WTC11 (cell line): ENCODE measurements around the gene NAV2. TPM values are rescaled to one million over a fixed set of nuclear protein-coding genes. Genes with fewer than 3 reads are reported as not detected.

ENCODE experiments used
- ATAC-seq: fragments of 200-7000 bp; cut with Tn5 transposase; 2 replicates; pipeline ENCODE4 v1.10.0; 2021; ENCODE audit warnings: mild to moderate bottlenecking, moderate library complexity
- CTCF ChIA-PET: fragments of 300-600 bp; sonication (Branson Sonifier 250); formaldehyde crosslinking; loops from one replicate; lab custom pipeline; 2021; ENCODE audit warnings: antibody characterized with exemption; lab: Charles Lee
- POLR2A ChIA-PET: fragments of 350-600 bp; sonication (Branson Sonifier 250); formaldehyde crosslinking; loops from one replicate; lab custom pipeline; 2021; ENCODE audit warnings: antibody characterized with exemption; lab: Charles Lee
- DNase-seq: peaks from one replicate; pipeline ENCODE4 v3.0.0; 2021; ENCODE audit warnings: low spot score
- H3K27ac Mint-ChIP-seq: 2 replicates; pipeline ENCODE4 v1.8.0; 2021; ENCODE audit warnings: mixed read lengths
- H3K27me3 Mint-ChIP-seq: 2 replicates; pipeline ENCODE4 v1.8.0; 2021; ENCODE audit warnings: low read depth, mild to moderate bottlenecking, moderate library complexity, mixed read lengths
- H3K36me3 Mint-ChIP-seq: 2 replicates; pipeline ENCODE4 v1.8.0; 2021; ENCODE audit warnings: mixed read lengths
- H3K4me1 Mint-ChIP-seq: 2 replicates; pipeline ENCODE4 v1.8.0; 2022; ENCODE audit warnings: mixed read lengths
- H3K4me3 Mint-ChIP-seq: 2 replicates; pipeline ENCODE4 v1.8.0; 2021; ENCODE audit warnings: mild to moderate bottlenecking, moderate library complexity, mixed read lengths
- H3K9me3 Mint-ChIP-seq: 2 replicates; pipeline ENCODE4 v1.8.0; 2021; ENCODE audit warnings: mixed read lengths
- AFF4 ChIP-seq: sonication (generic); formaldehyde crosslinking; IDR thresholded peaks from 2 replicates; pipeline ENCODE4 v1.8.1; 2023; ENCODE audit warnings: mild to moderate bottlenecking, missing genetic modification reagents, borderline replicate concordance
- CBFB ChIP-seq: sonication (generic); formaldehyde crosslinking; IDR thresholded peaks from 2 replicates; pipeline ENCODE4 v1.8.1; 2022; ENCODE audit warnings: mild to moderate bottlenecking, low read depth, missing genetic modification reagents
- CDX4 ChIP-seq: fragments of 250-450 bp; sonication (Bioruptor Pico); IDR thresholded peaks from 2 replicates; pipeline ENCODE4 v1.9.0; 2021; ENCODE audit warnings: moderate library complexity, mild to moderate bottlenecking, inconsistent platforms, borderline replicate concordance
- CREM ChIP-seq: sonication (generic); formaldehyde crosslinking; IDR thresholded peaks from 2 replicates; pipeline ENCODE4 v1.8.1; 2022; ENCODE audit warnings: mild to moderate bottlenecking, missing genetic modification reagents, moderate library complexity
- ERG ChIP-seq: fragments of 250-450 bp; sonication (Bioruptor Pico); IDR thresholded peaks from 2 replicates; pipeline ENCODE4 v1.8.0; 2021; ENCODE audit warnings: mild to moderate bottlenecking
- FOXK1 ChIP-seq: sonication (generic); formaldehyde crosslinking; IDR thresholded peaks from 2 replicates; pipeline ENCODE4 v1.8.0; 2022; ENCODE audit warnings: mild to moderate bottlenecking, moderate library complexity, missing genetic modification reagents
- FOXP4 ChIP-seq: sonication (generic); formaldehyde crosslinking; IDR thresholded peaks from 2 replicates; pipeline ENCODE4 v1.8.0; 2022; ENCODE audit warnings: mild to moderate bottlenecking, missing genetic modification reagents
- GABPB1 ChIP-seq: sonication (generic); formaldehyde crosslinking; IDR thresholded peaks from 2 replicates; pipeline ENCODE4 v1.8.1; 2023; ENCODE audit warnings: mild to moderate bottlenecking, missing genetic modification reagents
- GTF2I ChIP-seq: fragments of 250-450 bp; sonication (Bioruptor Pico); conservative IDR thresholded peaks from 2 replicates; pipeline ENCODE4 v1.4.0; 2021; ENCODE audit warnings: mild to moderate bottlenecking
- HMGA2 ChIP-seq: fragments of 250-450 bp; sonication (Bioruptor Pico); IDR thresholded peaks from 2 replicates; pipeline ENCODE4 v1.4.0; 2021; ENCODE audit warnings: mild to moderate bottlenecking, moderate library complexity
- HMGXB4 ChIP-seq: sonication (generic); formaldehyde crosslinking; IDR thresholded peaks from 2 replicates; pipeline ENCODE4 v1.8.1; 2023; ENCODE audit warnings: mild to moderate bottlenecking, moderate library complexity, missing genetic modification reagents
- MAX ChIP-seq: sonication (generic); formaldehyde crosslinking; IDR thresholded peaks from 2 replicates; pipeline ENCODE4 v1.8.0; 2022; ENCODE audit warnings: mild to moderate bottlenecking, missing genetic modification reagents
- NFATC4 ChIP-seq: fragments of 250-450 bp; sonication (Bioruptor Pico); IDR thresholded peaks from 2 replicates; pipeline ENCODE4 v1.9.0; 2021; ENCODE audit warnings: mild to moderate bottlenecking
- NR1H2 ChIP-seq: sonication (generic); formaldehyde crosslinking; IDR thresholded peaks from 2 replicates; pipeline ENCODE4 v1.9.0; 2021; ENCODE audit warnings: mild to moderate bottlenecking, moderate library complexity, missing genetic modification reagents
- NR2C2 ChIP-seq: sonication (generic); formaldehyde crosslinking; IDR thresholded peaks from 2 replicates; pipeline ENCODE4 v1.8.0; 2022; ENCODE audit warnings: mild to moderate bottlenecking, missing genetic modification reagents
- NR3C1 ChIP-seq: sonication (generic); formaldehyde crosslinking; conservative IDR thresholded peaks from 2 replicates; pipeline ENCODE4 v1.8.1; 2023; ENCODE audit warnings: low read depth, mild to moderate bottlenecking, missing genetic modification reagents
- SMAD4 ChIP-seq: sonication (generic); formaldehyde crosslinking; IDR thresholded peaks from 2 replicates; pipeline ENCODE4 v1.8.0; 2022; ENCODE audit warnings: mild to moderate bottlenecking, missing genetic modification reagents
- TEAD1 ChIP-seq: sonication (generic); formaldehyde crosslinking; IDR thresholded peaks from 2 replicates; pipeline ENCODE4 v1.8.0; 2022; ENCODE audit warnings: mild to moderate bottlenecking, missing genetic modification reagents
- TP53 ChIP-seq: sonication (generic); formaldehyde crosslinking; IDR thresholded peaks from 2 replicates; pipeline ENCODE4 v1.8.1; 2023; ENCODE audit warnings: mild to moderate bottlenecking, missing genetic modification reagents
- ZNF281 ChIP-seq: sonication (generic); formaldehyde crosslinking; IDR thresholded peaks from 2 replicates; pipeline ENCODE4 v1.8.0; 2023; ENCODE audit warnings: mild to moderate bottlenecking, missing genetic modification reagents
- ZNF671 ChIP-seq: fragments of 250-450 bp; sonication (Bioruptor Pico); IDR thresholded peaks from 2 replicates; pipeline ENCODE4 v1.8.0; 2021; ENCODE audit warnings: mild to moderate bottlenecking
- ZSCAN18 ChIP-seq: fragments of 250-450 bp; sonication (Bioruptor Pico); IDR thresholded peaks from 2 replicates; pipeline ENCODE4 v2.1.2; 2022; ENCODE audit warnings: mild to moderate bottlenecking, moderate library complexity
- total RNA-seq: library from RNA; stranded (reverse); gene quantifications from 3 replicates; pipeline ENCODE4 v1.2.3, GENCODE V29; 2021

Gene NAV2
- total RNA-seq, 1 experiment from 2014 or later: 42.8 TPM

GRCh38 chr11:19929655-19930054 lies 217.0 kb downstream of the NAV2 start:
- DNase-seq: no peak
- Mint-ChIP-seq H3K9me3 (no peaks in the 10 kb centered on the region), H3K27me3 (no peaks in the 10 kb centered on the region), H3K27ac (no peak overlapping the region)
- CTCF ChIA-PET: no interaction called here
- TF ChIP-seq MAX (CRISPR knock-in tag) (no peak), HMGXB4 (CRISPR knock-in tag) (no peak), AFF4 (no peak), GABPB1 (CRISPR knock-in tag) (no peak), CBFB (no peak), ERG (no peak)
- TF ChIP-seq, all 79 proteins: peak for 0
- Mint-ChIP-seq H3K4me3 (no peak overlapping the region), H3K36me3 (peaks cover 6% of the 10 kb centered on the region), H3K4me1 (peaks cover 4% of the 10 kb centered on the region)
- POLR2A ChIA-PET: no interaction called here
- no peak for ATAC-seq

GRCh38 chr11:19931141-19931770 lies 218.6 kb downstream of the NAV2 start:
- H3K36me3 Mint-ChIP-seq: peaks cover 6% of the 10 kb centered on the region
- ATAC-seq (no peak), DNase-seq (no peak)
- H3K27me3 Mint-ChIP-seq: no peaks in the 10 kb centered on the region
- no peak overlapping the region for H3K4me3 Mint-ChIP-seq
- no peaks in the 10 kb centered on the region for H3K9me3 Mint-ChIP-seq
- CTCF ChIA-PET: interaction anchor here (0.5 to 1.7 kb wide), 3 partner anchors 22 to 464 kb away, joined by 3 to 6 read pairs (median 5); no protein-coding TSS in a partner anchor
- no peak overlapping the region for H3K27ac Mint-ChIP-seq
- peaks cover 14% of the 10 kb centered on the region for H3K4me1 Mint-ChIP-seq
- POLR2A ChIA-PET: no interaction called here
- TF ChIP-seq NR2C2 (CRISPR knock-in tag): no peak
- TF ChIP-seq NR3C1 (CRISPR knock-in tag): no peak
- TF ChIP-seq HMGA2: no peak
- no peak for TF ChIP-seq TEAD1
- TF ChIP-seq CREM (CRISPR knock-in tag): no peak
- TF ChIP-seq CDX4 (CRISPR knock-in tag): no peak
- TF ChIP-seq TP53 (CRISPR knock-in tag): no peak
- TF ChIP-seq ZSCAN18 (CRISPR knock-in tag): no peak
- no peak for TF ChIP-seq ZNF281 (CRISPR knock-in tag)
- no peak for TF ChIP-seq GTF2I (CRISPR knock-in tag)
- TF ChIP-seq FOXK1 (CRISPR knock-in tag): no peak
- TF ChIP-seq GABPB1 (CRISPR knock-in tag): no peak
- TF ChIP-seq ZNF671: no peak
- no peak for TF ChIP-seq NR1H2 (CRISPR knock-in tag)
- TF ChIP-seq FOXP4 (CRISPR knock-in tag): no peak
- TF ChIP-seq NFATC4 (CRISPR knock-in tag): no peak
- no peak for TF ChIP-seq SMAD4 (CRISPR knock-in tag)
